ENCODE measurements around the gene PLXDC1.

The PLXDC1 gene

DNA sequence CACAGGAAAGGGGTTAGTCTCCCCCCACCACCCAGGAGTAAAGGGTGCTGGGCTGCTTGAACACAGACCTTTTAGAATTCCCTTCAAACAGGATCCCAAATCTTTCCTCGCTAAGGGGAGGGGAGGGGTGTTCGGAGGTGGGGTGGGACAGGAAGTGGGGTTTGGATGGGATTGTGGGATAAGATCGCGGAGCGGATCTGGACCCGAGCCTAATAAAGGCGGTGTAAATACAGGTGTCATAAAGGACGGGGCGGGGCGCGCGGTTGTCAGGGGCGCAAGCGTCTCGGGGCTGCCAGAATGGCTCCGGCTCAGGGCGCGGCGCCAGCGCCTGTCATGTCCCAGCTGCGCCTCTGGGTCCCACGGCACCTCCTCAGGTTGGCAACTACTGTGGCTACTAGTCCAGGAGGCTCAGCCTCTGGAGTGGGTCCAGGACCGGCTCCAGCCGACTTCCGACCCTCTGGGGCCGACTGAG is 124.4 kb downstream of the PLXDC1 start (continued):
- TF ChIP-seq, protein P1, sequence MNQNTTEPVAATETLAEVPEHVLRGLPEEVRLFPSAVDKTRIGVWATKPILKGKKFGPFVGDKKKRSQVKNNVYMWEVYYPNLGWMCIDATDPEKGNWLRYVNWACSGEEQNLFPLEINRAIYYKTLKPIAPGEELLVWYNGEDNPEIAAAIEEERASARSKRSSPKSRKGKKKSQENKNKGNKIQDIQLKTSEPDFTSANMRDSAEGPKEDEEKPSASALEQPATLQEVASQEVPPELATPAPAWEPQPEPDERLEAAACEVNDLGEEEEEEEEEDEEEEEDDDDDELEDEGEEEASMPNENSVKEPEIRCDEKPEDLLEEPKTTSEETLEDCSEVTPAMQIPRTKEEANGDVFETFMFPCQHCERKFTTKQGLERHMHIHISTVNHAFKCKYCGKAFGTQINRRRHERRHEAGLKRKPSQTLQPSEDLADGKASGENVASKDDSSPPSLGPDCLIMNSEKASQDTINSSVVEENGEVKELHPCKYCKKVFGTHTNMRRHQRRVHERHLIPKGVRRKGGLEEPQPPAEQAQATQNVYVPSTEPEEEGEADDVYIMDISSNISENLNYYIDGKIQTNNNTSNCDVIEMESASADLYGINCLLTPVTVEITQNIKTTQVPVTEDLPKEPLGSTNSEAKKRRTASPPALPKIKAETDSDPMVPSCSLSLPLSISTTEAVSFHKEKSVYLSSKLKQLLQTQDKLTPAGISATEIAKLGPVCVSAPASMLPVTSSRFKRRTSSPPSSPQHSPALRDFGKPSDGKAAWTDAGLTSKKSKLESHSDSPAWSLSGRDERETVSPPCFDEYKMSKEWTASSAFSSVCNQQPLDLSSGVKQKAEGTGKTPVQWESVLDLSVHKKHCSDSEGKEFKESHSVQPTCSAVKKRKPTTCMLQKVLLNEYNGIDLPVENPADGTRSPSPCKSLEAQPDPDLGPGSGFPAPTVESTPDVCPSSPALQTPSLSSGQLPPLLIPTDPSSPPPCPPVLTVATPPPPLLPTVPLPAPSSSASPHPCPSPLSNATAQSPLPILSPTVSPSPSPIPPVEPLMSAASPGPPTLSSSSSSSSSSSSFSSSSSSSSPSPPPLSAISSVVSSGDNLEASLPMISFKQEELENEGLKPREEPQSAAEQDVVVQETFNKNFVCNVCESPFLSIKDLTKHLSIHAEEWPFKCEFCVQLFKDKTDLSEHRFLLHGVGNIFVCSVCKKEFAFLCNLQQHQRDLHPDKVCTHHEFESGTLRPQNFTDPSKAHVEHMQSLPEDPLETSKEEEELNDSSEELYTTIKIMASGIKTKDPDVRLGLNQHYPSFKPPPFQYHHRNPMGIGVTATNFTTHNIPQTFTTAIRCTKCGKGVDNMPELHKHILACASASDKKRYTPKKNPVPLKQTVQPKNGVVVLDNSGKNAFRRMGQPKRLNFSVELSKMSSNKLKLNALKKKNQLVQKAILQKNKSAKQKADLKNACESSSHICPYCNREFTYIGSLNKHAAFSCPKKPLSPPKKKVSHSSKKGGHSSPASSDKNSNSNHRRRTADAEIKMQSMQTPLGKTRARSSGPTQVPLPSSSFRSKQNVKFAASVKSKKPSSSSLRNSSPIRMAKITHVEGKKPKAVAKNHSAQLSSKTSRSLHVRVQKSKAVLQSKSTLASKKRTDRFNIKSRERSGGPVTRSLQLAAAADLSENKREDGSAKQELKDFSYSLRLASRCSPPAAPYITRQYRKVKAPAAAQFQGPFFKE (tag by site-specific recombination; IDR thresholded peaks at IDR 0.05; ENCODE audit: borderline replicate concordance) = no peak
- TF ChIP-seq ZNF184 (tag by site-specific recombination; IDR thresholded peaks at IDR 0.05) = no peak
- TF ChIP-seq KLF1 (tag by site-specific recombination; IDR thresholded peaks at IDR 0.05) = peak; percentile 80
- TF ChIP-seq ZNF626 (tag by site-specific recombination; IDR thresholded peaks at IDR 0.05) = no peak
- TF ChIP-seq, protein P2, sequence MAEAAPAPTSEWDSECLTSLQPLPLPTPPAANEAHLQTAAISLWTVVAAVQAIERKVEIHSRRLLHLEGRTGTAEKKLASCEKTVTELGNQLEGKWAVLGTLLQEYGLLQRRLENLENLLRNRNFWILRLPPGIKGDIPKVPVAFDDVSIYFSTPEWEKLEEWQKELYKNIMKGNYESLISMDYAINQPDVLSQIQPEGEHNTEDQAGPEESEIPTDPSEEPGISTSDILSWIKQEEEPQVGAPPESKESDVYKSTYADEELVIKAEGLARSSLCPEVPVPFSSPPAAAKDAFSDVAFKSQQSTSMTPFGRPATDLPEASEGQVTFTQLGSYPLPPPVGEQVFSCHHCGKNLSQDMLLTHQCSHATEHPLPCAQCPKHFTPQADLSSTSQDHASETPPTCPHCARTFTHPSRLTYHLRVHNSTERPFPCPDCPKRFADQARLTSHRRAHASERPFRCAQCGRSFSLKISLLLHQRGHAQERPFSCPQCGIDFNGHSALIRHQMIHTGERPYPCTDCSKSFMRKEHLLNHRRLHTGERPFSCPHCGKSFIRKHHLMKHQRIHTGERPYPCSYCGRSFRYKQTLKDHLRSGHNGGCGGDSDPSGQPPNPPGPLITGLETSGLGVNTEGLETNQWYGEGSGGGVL (tag by site-specific recombination; IDR thresholded peaks at IDR 0.05) = peak; percentile 60
- no peak for TF ChIP-seq ZBTB1 (tag by site-specific recombination; IDR thresholded peaks at IDR 0.05)
- TF ChIP-seq ZNF501 (tag by site-specific recombination; IDR thresholded peaks at IDR 0.05) = no peak
- TF ChIP-seq, protein P3, sequence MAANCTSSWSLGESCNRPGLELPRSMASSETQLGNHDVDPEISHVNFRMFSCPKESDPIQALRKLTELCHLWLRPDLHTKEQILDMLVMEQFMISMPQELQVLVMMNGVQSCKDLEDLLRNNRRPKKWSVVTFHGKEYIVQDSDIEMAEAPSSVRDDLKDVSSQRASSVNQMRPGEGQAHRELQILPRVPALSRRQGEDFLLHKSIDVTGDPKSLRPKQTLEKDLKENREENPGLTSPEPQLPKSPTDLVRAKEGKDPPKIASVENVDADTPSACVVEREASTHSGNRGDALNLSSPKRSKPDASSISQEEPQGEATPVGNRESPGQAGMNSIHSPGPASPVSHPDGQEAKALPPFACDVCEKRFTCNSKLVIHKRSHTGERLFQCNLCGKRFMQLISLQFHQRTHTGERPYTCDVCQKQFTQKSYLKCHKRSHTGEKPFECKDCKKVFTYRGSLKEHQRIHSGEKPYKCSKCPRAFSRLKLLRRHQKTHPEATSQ (tag by site-specific recombination; IDR thresholded peaks at IDR 0.05) = no peak
- TF ChIP-seq, protein P4, sequence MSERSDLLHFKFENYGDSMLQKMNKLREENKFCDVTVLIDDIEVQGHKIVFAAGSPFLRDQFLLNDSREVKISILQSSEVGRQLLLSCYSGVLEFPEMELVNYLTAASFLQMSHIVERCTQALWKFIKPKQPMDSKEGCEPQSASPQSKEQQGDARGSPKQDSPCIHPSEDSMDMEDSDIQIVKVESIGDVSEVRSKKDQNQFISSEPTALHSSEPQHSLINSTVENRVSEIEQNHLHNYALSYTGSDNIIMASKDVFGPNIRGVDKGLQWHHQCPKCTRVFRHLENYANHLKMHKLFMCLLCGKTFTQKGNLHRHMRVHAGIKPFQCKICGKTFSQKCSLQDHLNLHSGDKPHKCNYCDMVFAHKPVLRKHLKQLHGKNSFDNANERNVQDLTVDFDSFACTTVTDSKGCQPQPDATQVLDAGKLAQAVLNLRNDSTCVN (tag by site-specific recombination; optimal IDR thresholded peaks at IDR 0.05) = peak; percentile 48
- peak; percentile 31; the same call in 1 of the 2 replicates for TF ChIP-seq ZEB2 (tag by site-specific recombination; IDR thresholded peaks at IDR 0.05)
- TF ChIP-seq ZNF274 (IDR thresholded peaks at IDR 0.05; ENCODE audit: low read length) = no peak
- TF ChIP-seq ZNF274 (tag by site-specific recombination; IDR thresholded peaks at IDR 0.05; ENCODE audit: borderline replicate concordance) = no peak
- TF ChIP-seq, protein P5, sequence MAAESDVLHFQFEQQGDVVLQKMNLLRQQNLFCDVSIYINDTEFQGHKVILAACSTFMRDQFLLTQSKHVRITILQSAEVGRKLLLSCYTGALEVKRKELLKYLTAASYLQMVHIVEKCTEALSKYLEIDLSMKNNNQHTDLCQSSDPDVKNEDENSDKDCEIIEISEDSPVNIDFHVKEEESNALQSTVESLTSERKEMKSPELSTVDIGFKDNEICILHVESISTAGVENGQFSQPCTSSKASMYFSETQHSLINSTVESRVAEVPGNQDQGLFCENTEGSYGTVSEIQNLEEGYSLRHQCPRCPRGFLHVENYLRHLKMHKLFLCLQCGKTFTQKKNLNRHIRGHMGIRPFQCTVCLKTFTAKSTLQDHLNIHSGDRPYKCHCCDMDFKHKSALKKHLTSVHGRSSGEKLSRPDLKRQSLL (tag by site-specific recombination; IDR thresholded peaks at IDR 0.05) = peak; percentile 87
- no peak for TF ChIP-seq ZSCAN30 (tag by site-specific recombination; IDR thresholded peaks at IDR 0.05)
- TF ChIP-seq ZNF600 (tag by site-specific recombination; IDR thresholded peaks at IDR 0.05) = peak; percentile 59; the same call in 1 of the 2 replicates
- no peak for TF ChIP-seq SALL2 (tag by site-specific recombination; IDR thresholded peaks at IDR 0.05; ENCODE audit: borderline replicate concordance)
- TF ChIP-seq ZNF549 (tag by site-specific recombination; IDR thresholded peaks at IDR 0.05) = no peak
- TF ChIP-seq, protein P6, sequence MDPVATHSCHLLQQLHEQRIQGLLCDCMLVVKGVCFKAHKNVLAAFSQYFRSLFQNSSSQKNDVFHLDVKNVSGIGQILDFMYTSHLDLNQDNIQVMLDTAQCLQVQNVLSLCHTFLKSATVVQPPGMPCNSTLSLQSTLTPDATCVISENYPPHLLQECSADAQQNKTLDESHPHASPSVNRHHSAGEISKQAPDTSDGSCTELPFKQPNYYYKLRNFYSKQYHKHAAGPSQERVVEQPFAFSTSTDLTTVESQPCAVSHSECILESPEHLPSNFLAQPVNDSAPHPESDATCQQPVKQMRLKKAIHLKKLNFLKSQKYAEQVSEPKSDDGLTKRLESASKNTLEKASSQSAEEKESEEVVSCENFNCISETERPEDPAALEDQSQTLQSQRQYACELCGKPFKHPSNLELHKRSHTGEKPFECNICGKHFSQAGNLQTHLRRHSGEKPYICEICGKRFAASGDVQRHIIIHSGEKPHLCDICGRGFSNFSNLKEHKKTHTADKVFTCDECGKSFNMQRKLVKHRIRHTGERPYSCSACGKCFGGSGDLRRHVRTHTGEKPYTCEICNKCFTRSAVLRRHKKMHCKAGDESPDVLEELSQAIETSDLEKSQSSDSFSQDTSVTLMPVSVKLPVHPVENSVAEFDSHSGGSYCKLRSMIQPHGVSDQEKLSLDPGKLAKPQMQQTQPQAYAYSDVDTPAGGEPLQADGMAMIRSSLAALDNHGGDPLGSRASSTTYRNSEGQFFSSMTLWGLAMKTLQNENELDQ (tag by site-specific recombination; IDR thresholded peaks at IDR 0.05; ENCODE audit: low read depth) = no peak
- TF ChIP-seq ZNF571 (tag by site-specific recombination; IDR thresholded peaks at IDR 0.05) = no peak
- no peak for TF ChIP-seq ZNF223 (tag by site-specific recombination; IDR thresholded peaks at IDR 0.05)
- no peak for TF ChIP-seq ZNF776 (tag by site-specific recombination; IDR thresholded peaks at IDR 0.05; ENCODE audit: borderline replicate concordance)
- TF ChIP-seq ZFP69B (tag by site-specific recombination; IDR thresholded peaks at IDR 0.05) = peak; percentile 71; the same call in 1 of the 2 replicates
- no peak for TF ChIP-seq TRIM28 (IDR thresholded peaks at IDR 0.05; ENCODE audit: borderline replicate concordance, low read length)
- TF ChIP-seq SP7 (tag by site-specific recombination; IDR thresholded peaks at IDR 0.05) = peak; percentile 71
- peak; percentile 62 for TF ChIP-seq SP2 (tag by site-specific recombination; IDR thresholded peaks at IDR 0.05)
- no peak for TF ChIP-seq EGR2 (tag by site-specific recombination; IDR thresholded peaks at IDR 0.05; ENCODE audit: low read depth)
- no peak for TF ChIP-seq ZNF664 (tag by site-specific recombination; IDR thresholded peaks at IDR 0.05)
- no peak for TF ChIP-seq ZBTB21 (tag by site-specific recombination; IDR thresholded peaks at IDR 0.05)
